GM12878 (cell line): ENCODE measurements around the gene GET3. TPM values are rescaled to one million over a fixed set of nuclear protein-coding genes. Genes with fewer than 3 reads are reported as not detected.
A peak's percentile ranks its signal among the peaks of the same experiment; 100 is the strongest.

ENCODE experiments used
- CBX3 ChIP-seq: fragments of 200-600 bp; sonication (generic); IDR thresholded peaks from 2 replicates; pipeline ENCODE4 v1.6.1; 2016; ENCODE audit warnings: low read depth, borderline replicate concordance
- CTCF ChIP-seq, 3 experiments: IDR thresholded peaks in 2 of 3; conservative IDR thresholded peaks in 1 of 3; 2 replicates each; pipeline ENCODE4 v1.5.1; 2011; ENCODE audit warnings: low read depth in 3 of 3, low read length in 3 of 3, mild to moderate bottlenecking in 3 of 3, control low read depth in 2 of 3, moderate library complexity in 2 of 3, inconsistent platforms in 1 of 3, mixed read lengths in 1 of 3; ENCODE audit not compliant: control insufficient read depth in 2 of 3, insufficient read depth in 1 of 3; ENCODE audit errors: extremely low read depth in 1 of 3
- EED ChIP-seq: sonication (generic); IDR thresholded peaks from 2 replicates; pipeline ENCODE4 v1.6.1; 2016; ENCODE audit warnings: antibody characterized with exemption, low read depth
- FOXM1 ChIP-seq: IDR thresholded peaks from 2 replicates; pipeline ENCODE4 v1.6.1; 2012; ENCODE audit warnings: low read depth, mild to moderate bottlenecking, inconsistent platforms, low read length, moderate library complexity
- JUNB ChIP-seq: IDR thresholded peaks from 2 replicates; pipeline ENCODE4 v1.6.1; 2016; ENCODE audit warnings: antibody characterized with exemption, mild to moderate bottlenecking
- MTA2 ChIP-seq: fragments of 450-650 bp; IDR thresholded peaks from 2 replicates; pipeline ENCODE4 v1.6.1; 2016; ENCODE audit warnings: low read depth, mild to moderate bottlenecking, moderate library complexity
- NBN ChIP-seq: fragments of 450-650 bp; IDR thresholded peaks from 2 replicates; pipeline ENCODE4 v1.6.1; 2016
- NR2F1 ChIP-seq: fragments of 450-650 bp; conservative IDR thresholded peaks from 2 replicates; pipeline ENCODE4 v1.6.1; 2017; ENCODE audit warnings: mild to moderate bottlenecking
- NRF1 ChIP-seq: conservative IDR thresholded peaks from 2 replicates; pipeline ENCODE4 v1.6.1; 2011; ENCODE audit warnings: mild to moderate bottlenecking, low read depth, low read length, improper control_type of control experiment
- PKNOX1 ChIP-seq: fragments of 450-650 bp; IDR thresholded peaks from 2 replicates; pipeline ENCODE4 v1.6.1; 2016; ENCODE audit warnings: mild to moderate bottlenecking
- POLR2AphosphoS2 ChIP-seq: IDR thresholded peaks from 2 replicates; pipeline ENCODE4 v1.6.1; 2011; ENCODE audit warnings: low read depth, mild to moderate bottlenecking, low read length, improper control_type of control experiment, moderate library complexity
- SMAD1 ChIP-seq: fragments of 450-650 bp; IDR thresholded peaks from 2 replicates; pipeline ENCODE4 v1.6.1; 2018; ENCODE audit warnings: mild to moderate bottlenecking, low read depth; ENCODE audit not compliant: partially characterized antibody
- SMARCA5 ChIP-seq: fragments of 450-650 bp; IDR thresholded peaks from 2 replicates; pipeline ENCODE4 v1.6.1; 2017; ENCODE audit warnings: mild to moderate bottlenecking
- SREBF1 ChIP-seq: IDR thresholded peaks from 2 replicates; pipeline ENCODE4 v1.6.1; 2012; ENCODE audit warnings: mild to moderate bottlenecking, low read length
- TCF12 ChIP-seq: IDR thresholded peaks from 2 replicates; pipeline ENCODE4 v1.6.1; 2011; ENCODE audit warnings: low read depth, mild to moderate bottlenecking, low read length
- YY1 ChIP-seq: IDR thresholded peaks from 2 replicates; pipeline ENCODE4 v1.6.1; 2011; ENCODE audit warnings: low read depth, mild to moderate bottlenecking, low read length
- ZBTB11 ChIP-seq: fragments of 450-650 bp; formaldehyde crosslinking; IDR thresholded peaks from 2 replicates; pipeline ENCODE4 v1.5.0; 2022; ENCODE audit warnings: mild to moderate bottlenecking, missing genetic modification characterization
- ZZZ3 ChIP-seq: IDR thresholded peaks from 2 replicates; pipeline ENCODE4 v1.6.1; 2011; ENCODE audit warnings: low read depth; ENCODE audit not compliant: control insufficient read depth, insufficient read length
- polyA plus RNA-seq, 11 experiments: library from polyadenylated mRNA; depleted of rRNA in 4 of 11; unstranded in 6 of 11; stranded (reverse) in 5 of 11; fragments of >200 nt; fragmentation: Nextera tagmentation in 4 of 11; fragmentation: Illumina TruSeq in 1 of 11; extraction: Ambion mirVana in 4 of 11; extraction: Trizol in 1 of 11; gene quantifications; 1 replicate in 1 of 11; 2 replicates in 10 of 11; pipeline versions ENCODE4 v1.2.1 to v1.2.3, GENCODE V29; 2011 to 2016; ENCODE audit warnings: inconsistent platforms in 2 of 11, missing spikeins in 2 of 11, low read depth in 1 of 11
- total RNA-seq, 4 experiments: library from RNA; depleted of rRNA in 3 of 4; stranded (reverse); fragments of >200 nt in 3 of 4; fragmentation: Illumina TruSeq in 1 of 4; extraction: Trizol in 1 of 4; gene quantifications; 2 replicates each; pipeline versions ENCODE4 v1.2.1 to v1.2.3, GENCODE V29; 2013 to 2021

GET3 gene
- total and polyA plus RNA-seq, 10 of the 15 experiments (the other 5 are each of a cell fraction or from before 2014, with no cell fraction given), result 14.5 to 144 (median 97.2) TPM

GRCh38 chr19:12782174-12782423 is 44.8 kb downstream of the GET3 start (continued):
- TF ChIP-seq ZZZ3, result no peak
- TF ChIP-seq POLR2AphosphoS2, result no peak
- TF ChIP-seq EED, result no peak
- TF ChIP-seq SREBF1, result no peak
- TF ChIP-seq SMARCA5, result peak; percentile 88; the same call in 1 of the 2 replicates
- no peak for TF ChIP-seq CTCF (IDR thresholded peaks at IDR 0.05 in 2 of 3, conservative IDR thresholded peaks at IDR 0.05 in 1 of 3; ENCODE audit: control insufficient read depth in 2 of 3, extremely low read depth in 1 of 3, insufficient read depth in 1 of 3, low read depth in 3 of 3, low read length in 3 of 3)
- TF ChIP-seq CBX3, result no peak
- no peak for TF ChIP-seq FOXM1
- TF ChIP-seq JUNB, result no peak
- TF ChIP-seq SMAD1, result peak; percentile 75
- no peak for TF ChIP-seq ZBTB11 (CRISPR knock-in tag)
- TF ChIP-seq YY1, result no peak
- peak; percentile 94 for TF ChIP-seq PKNOX1
- TF ChIP-seq NBN, result no peak; the same call in none of the 2 replicates
- TF ChIP-seq TCF12, result peak; percentile 17; the same call in 1 of the 2 replicates
- peak; percentile 84 for TF ChIP-seq MTA2
- no peak for TF ChIP-seq NRF1
- TF ChIP-seq NR2F1, result no peak
